Endometrium (tissue), 2 donors: ENCODE results near the gene EPHB3.

Experiments used
- FAIRE-seq: peaks from 2 replicates; lab custom pipeline; 2012; peaks lifted over from hg19 to GRCh38; lab: Jason Lieb, UNC
- donor health status: control.
- donor health status: control.

Gene EPHB3

GRCh38 chr3:184564685-184565385 is 3.2 kb downstream of the EPHB3 start:
- FAIRE-seq = no peak

GRCh38 chr3:184565421-184566211 is 4.0 kb downstream of the EPHB3 start:
- FAIRE-seq = no peak

GRCh38 chr3:184566441-184567414 is 5.1 kb downstream of the EPHB3 start:
- no peak for FAIRE-seq

GRCh38 chr3:184567946-184568559 is 6.5 kb downstream of the EPHB3 start:
- FAIRE-seq = no peak

GRCh38 chr3:184568560-184568923 is 7.0 kb downstream of the EPHB3 start:
- FAIRE-seq = no peak

- FAIRE-seq = no peak
Observed at GRCh38 chr3:184568924-184569829, 7.6 kb downstream of the EPHB3 start.

GRCh38 chr3:184570035-184570434 is 8.4 kb downstream of the EPHB3 start:
- no peak for FAIRE-seq

GRCh38 chr3:184570489-184570888 is 8.9 kb downstream of the EPHB3 start:
- FAIRE-seq = no peak

- no peak for FAIRE-seq
Observed at GRCh38 chr3:184571750-184572377, 10.3 kb downstream of the EPHB3 start.

GRCh38 chr3:184572633-184573270 is 11.2 kb downstream of the EPHB3 start:
- FAIRE-seq = no peak

- no peak for FAIRE-seq
Observed at GRCh38 chr3:184574515-184575417, 13.2 kb downstream of the EPHB3 start.

GRCh38 chr3:184575701-184576100 is 14.1 kb downstream of the EPHB3 start:
- FAIRE-seq = no peak

- FAIRE-seq = no peak
Observed at GRCh38 chr3:184576457-184577240, 15.1 kb downstream of the EPHB3 start.

GRCh38 chr3:184577546-184577945 is 16.0 kb downstream of the EPHB3 start:
- no peak for FAIRE-seq

- FAIRE-seq = no peak
Observed at GRCh38 chr3:184578218-184578617, 16.6 kb downstream of the EPHB3 start.

- no peak for FAIRE-seq
Observed at GRCh38 chr3:184578822-184579221, 17.2 kb downstream of the EPHB3 start.

GRCh38 chr3:184579513-184579912 is 17.9 kb downstream of the EPHB3 start:
- no peak for FAIRE-seq

- FAIRE-seq = no peak
Observed at GRCh38 chr3:184580376-184580775, 18.8 kb downstream of the EPHB3 start.
